Caki2 (cell line): Measurements from ENCODE around the gene MEIS2. TPM values are rescaled to one million over a fixed set of nuclear protein-coding genes. Genes with fewer than 3 reads are reported as not detected.
A peak's percentile ranks its signal among the peaks of the same experiment; 100 is the strongest.

ENCODE experiments used
- DNase-seq: peaks from one replicate; pipeline ENCODE4 v3.0.0-alpha.2; 2015; ENCODE audit warnings: low read depth
- in situ Hi-C: cut with HindIII; loops from 2 replicates; pipeline ENCODE4 v1.10.0; 2016; ENCODE audit warnings: low sequenced_read_pairs, low pct_unique_long_range_greater_than_20kb, mixed read lengths
- total RNA-seq: library from RNA; depleted of rRNA; stranded (reverse); fragments of >200 nt; shearing (Covaris generic); gene quantifications from 2 replicates; pipeline ENCODE4 v1.2.3, GENCODE V29; 2014; ENCODE audit warnings: low replicate concordance

Gene MEIS2
- total RNA-seq, 1 experiment from 2014 or later, result 22.0 TPM

GRCh38 chr15:36961956-36962355, 138.4 kb downstream of the MEIS2 start:
- in situ Hi-C loops, result no loop called here
- no peak for DNase-seq

DNA sequence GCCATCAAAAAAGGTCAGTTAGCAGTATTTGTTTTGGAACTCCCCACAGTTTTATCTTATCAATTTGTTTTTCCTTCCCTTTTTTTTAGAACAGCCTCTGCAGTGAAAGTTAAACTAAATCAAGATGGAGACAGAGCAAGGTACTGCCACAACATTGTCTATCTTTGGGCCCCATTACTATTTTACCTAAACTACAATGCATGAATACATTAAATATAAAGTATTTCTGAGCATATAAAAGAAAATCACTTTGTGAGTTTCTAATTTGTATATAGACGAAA, 139.5 kb downstream of the MEIS2 start:
- DNase-seq, result no peak
- in situ Hi-C loops, result no loop called here

GRCh38 chr15:36960179-36960946, 140.0 kb downstream of the MEIS2 start:
- peak; percentile 12 for DNase-seq
- in situ Hi-C loops, result no loop called here

GRCh38 chr15:36959746-36960145, 140.6 kb downstream of the MEIS2 start:
- DNase-seq, result peak; percentile 9
- in situ Hi-C loops, result no loop called here

GRCh38 chr15:36958606-36959005, 141.7 kb downstream of the MEIS2 start:
- no peak for DNase-seq
- in situ Hi-C loops, result no loop called here

DNA sequence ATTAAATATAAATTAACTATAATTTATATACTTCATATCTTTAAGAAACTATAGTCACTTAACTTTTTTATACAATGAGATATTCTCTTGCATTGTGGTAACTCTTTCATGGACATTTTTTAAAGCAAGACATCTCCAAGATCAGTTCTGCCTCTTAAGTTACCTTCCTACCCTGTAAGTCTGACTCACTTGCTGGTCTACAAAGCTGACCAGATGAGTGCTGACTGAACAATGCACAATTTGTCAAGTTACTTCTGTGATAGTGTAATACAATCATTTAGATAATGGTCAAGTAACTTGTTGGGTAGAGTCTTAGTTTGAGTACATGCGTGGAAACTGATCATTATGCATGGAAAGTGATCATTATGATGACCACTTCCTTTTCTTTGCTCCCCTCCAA, 145.9 kb downstream of the MEIS2 start:
- in situ Hi-C loops, result no loop called here
- no peak for DNase-seq

DNA sequence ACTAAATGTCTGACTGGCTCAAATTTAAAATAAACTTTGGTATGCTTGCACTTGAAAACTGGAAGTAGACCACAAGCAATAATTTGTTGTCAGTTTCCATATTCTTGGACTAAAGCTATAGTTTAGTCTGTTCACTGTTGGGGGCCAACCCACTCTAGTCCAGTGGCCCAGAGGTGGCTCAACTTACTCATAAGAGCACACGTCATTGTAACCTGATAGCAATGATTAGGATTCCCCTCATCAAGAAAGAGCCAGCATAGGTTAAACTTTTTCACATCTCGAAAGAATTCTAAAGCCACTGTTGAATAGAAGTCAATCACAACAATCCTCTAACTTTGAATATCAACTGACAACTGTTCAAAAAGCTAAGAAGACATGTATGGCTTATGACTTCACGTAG, 147.0 kb downstream of the MEIS2 start:
- no peak for DNase-seq
- in situ Hi-C loops, result no loop called here

GRCh38 chr15:36951731-36952247, 148.6 kb downstream of the MEIS2 start:
- peak; percentile 93 for DNase-seq
- in situ Hi-C loops, result no loop called here

DNA sequence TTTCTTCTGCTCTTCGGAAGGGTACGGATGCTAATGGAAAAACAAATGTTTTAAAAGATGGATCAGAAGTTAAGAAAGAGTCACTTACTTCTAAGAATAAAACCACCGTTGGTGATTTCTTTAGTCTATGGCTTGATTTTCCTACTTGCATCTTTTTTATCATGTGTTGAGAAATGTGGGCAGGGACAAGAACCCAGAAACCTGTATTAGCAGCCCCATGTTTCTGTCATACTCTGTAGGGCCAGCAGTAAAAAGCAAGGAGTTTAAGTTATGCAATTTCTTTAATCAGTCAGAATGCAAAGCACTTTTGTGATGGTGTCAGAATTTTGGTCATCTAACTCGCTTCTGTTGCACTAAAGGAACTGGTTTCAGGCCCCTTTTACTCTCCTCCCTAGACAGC, 150.0 kb downstream of the MEIS2 start:
- in situ Hi-C loops, result no loop called here
- DNase-seq, result no peak

DNA sequence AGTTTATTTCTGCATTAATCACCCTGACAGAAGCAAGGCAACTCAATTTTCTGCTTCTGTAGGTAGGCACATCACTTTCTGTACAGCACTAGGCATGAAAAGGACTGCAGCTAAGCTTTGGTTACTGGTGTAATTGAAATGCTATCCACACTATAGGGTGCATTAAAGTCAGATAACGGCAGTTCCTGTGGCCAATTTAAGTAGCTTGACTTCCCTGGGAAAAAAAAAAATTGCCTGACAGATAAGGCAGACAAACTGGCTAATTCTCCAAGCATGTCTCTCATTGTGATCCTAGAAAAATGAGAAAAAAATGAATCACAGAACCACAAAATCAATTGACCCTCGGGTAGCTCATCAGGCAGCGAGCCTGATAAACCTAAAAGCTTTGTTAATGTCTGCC, 151.4 kb downstream of the MEIS2 start:
- no peak for DNase-seq
- in situ Hi-C loops, result no loop called here

DNA sequence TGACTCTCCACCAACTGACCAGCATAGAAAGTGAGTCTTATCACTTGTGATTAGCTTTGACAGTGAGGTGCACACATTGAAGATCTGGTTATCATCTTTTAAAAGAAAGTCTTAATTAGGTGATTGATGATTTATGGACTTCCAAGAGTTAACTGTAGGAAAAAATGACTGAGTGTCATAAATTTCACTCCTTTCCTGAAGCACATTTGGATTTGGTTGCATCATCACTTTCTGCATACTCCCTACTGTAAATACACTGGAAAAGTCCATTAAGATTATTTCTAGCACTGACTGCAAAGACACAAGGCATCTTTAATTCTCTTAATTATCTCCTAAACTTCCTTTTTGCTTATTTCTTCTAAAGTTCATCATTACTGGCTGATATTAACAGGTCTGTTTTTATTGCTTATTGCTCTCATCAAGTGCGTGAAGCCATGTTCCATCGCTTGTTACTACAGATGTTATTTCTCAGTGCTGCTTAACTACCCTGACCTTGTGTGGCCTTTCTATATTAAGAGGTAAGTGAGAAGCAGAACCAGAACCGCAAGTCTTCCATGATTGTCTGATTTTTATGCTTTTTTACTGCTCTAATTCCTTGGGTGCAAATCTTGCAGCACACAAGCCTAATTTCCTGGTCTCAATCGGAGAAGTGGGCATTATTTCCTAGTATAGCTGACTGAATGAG, 153.2 kb downstream of the MEIS2 start:
- in situ Hi-C loops, result no loop called here
- no peak for DNase-seq

DNA sequence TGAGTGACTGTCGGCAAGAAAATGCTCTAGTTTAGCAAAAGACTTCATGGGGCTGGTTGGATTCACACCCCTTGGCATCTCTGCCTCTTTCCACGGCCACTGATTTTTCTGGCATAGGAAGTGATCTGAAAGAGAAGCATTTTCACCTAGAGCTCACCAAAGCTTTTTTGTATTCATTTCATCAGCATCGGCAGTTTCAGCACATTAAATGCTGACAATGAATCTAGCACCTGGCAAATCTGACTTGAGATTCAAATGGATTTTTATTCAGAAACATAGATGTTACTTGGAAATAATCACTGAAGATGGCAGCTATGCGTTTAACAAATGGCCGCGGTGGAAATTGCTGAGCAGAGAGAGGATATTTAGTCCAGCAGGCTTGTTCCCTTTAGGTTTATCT, 155.9 kb downstream of the MEIS2 start:
- in situ Hi-C loops, result no loop called here
- no peak for DNase-seq

- in situ Hi-C loops, result no loop called here
- no peak for DNase-seq
These were observed 156.6 kb downstream of the MEIS2 start for GRCh38 chr15:36943508-36944361.

DNA sequence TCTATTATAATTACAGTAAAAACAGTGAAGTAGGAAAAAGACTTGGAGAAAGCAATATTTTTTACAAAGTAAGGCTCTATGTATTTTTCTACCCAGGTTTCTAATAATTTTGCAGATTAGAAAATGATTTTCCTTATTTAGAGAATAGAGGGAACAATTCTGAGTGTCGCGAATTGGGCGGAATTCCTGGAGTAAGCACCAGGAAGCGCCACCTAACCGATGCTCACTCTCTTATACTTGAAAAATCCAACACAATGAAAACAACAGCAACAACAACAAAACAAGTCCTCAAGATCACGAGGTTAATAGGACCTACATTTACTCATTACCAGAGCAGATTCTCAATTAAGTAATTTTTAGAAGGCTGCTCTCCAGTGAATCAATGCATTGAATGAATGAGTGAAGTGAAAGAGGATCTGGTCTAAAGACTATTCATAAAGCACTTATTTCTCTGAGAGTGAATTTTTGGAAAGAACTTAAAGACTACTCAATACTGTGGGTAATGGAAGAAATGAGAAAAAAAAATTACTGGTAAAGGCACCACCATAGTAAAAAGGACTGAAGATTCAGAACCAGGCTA, 158.0 kb downstream of the MEIS2 start:
- DNase-seq, result no peak
- in situ Hi-C loops, result no loop called here

DNA sequence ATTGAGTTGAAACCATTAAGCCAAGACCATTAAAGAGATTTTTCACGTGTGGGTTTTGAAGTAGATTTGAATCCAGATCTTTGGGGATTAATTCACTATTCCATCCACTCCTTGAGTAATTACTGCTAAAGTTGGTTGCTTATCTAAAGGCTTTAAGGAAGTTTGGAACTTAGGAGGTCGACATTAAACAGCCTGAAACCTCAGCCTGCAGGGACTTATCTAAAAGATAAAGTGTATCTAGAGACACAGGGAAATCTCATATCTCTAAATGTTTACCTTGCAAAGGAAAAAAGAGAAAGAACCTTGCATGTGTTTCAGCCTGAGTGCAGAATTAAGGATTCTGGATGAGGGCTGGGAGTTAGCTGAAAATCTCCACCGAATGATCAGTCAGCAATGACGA, 158.6 kb downstream of the MEIS2 start:
- in situ Hi-C loops, result no loop called here
- no peak for DNase-seq

DNA sequence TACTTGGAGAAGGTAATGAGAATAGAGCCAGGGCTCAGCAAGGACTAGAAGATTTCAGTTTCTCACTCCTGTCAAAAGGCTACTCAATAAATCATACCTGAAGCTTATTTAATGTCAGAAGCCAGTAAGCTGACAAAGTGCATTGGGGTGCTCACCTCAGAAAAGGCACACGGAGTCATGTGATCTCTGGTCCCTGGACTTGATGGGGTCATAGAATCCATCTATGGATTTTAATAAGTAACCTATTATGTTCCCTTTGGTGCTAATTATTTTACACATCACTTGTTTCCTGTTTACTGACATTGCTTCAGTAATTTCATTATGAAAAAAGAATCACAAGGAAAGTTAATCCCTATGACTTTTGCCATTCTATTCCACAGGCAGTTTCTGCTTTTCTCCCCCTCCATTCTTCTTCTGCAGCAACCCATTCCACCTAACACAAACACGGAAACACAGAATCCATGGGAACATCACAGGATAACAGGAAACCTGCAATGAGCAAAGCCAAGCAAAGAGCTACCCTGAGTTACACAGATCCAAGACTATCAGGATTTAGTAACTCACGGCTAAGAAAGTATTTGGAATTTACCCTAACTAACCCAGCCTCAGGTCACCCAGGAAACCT, 159.6 kb downstream of the MEIS2 start:
- in situ Hi-C loops, result no loop called here
- peak; percentile 38 for DNase-seq

GRCh38 chr15:36940219-36940618, 160.1 kb downstream of the MEIS2 start:
- in situ Hi-C loops, result no loop called here
- DNase-seq, result no peak

- DNase-seq, result no peak
- in situ Hi-C loops, result no loop called here
These were observed 161.6 kb downstream of the MEIS2 start for GRCh38 chr15:36938764-36939163.
